Measurements from ENCODE around the gene KCNG2. TPM values are rescaled to one million over a fixed set of nuclear protein-coding genes. Genes with fewer than 3 reads are reported as not detected.

The KCNG2 gene
- polyA plus RNA-seq, 1 donor = 0.46 TPM

- DNase-seq (ENCODE audit: low read depth) = no peak
Observed at GRCh38 chr18:79923896-79924585, 126.3 kb downstream of the KCNG2 start.

GRCh38 chr18:79924814-79925731, 127.3 kb downstream of the KCNG2 start:
- no peak for DNase-seq (ENCODE audit: low read depth)

GRCh38 chr18:79926306-79926705, 128.6 kb downstream of the KCNG2 start:
- no peak for DNase-seq (ENCODE audit: low read depth)

- no peak for DNase-seq (ENCODE audit: low read depth)
Observed at GRCh38 chr18:79926715-79927606, 129.2 kb downstream of the KCNG2 start.

- DNase-seq (ENCODE audit: low read depth) = no peak
Observed at GRCh38 chr18:79927607-79928562, 130.1 kb downstream of the KCNG2 start.

GRCh38 chr18:79928563-79928960, 130.8 kb downstream of the KCNG2 start:
- DNase-seq (ENCODE audit: low read depth) = no peak

- DNase-seq (ENCODE audit: low read depth) = no peak
Observed at GRCh38 chr18:79930020-79930642, 132.4 kb downstream of the KCNG2 start.

GRCh38 chr18:79931475-79931874, 133.7 kb downstream of the KCNG2 start:
- DNase-seq (ENCODE audit: low read depth) = no peak

GRCh38 chr18:79932907-79933306, 135.2 kb downstream of the KCNG2 start:
- DNase-seq (ENCODE audit: low read depth) = no peak

- DNase-seq (ENCODE audit: low read depth) = no peak
Observed at GRCh38 chr18:79933765-79934164, 136.0 kb downstream of the KCNG2 start.

GRCh38 chr18:79934311-79935097, 136.8 kb downstream of the KCNG2 start:
- no peak for DNase-seq (ENCODE audit: low read depth)

GRCh38 chr18:79935098-79935480, 137.4 kb downstream of the KCNG2 start:
- DNase-seq (ENCODE audit: low read depth) = no peak

- no peak for DNase-seq (ENCODE audit: low read depth)
Observed at GRCh38 chr18:79935499-79935898, 137.8 kb downstream of the KCNG2 start.

GRCh38 chr18:79935925-79936324, 138.2 kb downstream of the KCNG2 start:
- DNase-seq (ENCODE audit: low read depth) = no peak

- DNase-seq (ENCODE audit: low read depth) = no peak
Observed at GRCh38 chr18:79936641-79937040, 138.9 kb downstream of the KCNG2 start.

- DNase-seq (ENCODE audit: low read depth) = no peak
Observed at GRCh38 chr18:79937103-79937860, 139.5 kb downstream of the KCNG2 start.

- DNase-seq (ENCODE audit: low read depth) = no peak
Observed at GRCh38 chr18:79938196-79938595, 140.5 kb downstream of the KCNG2 start.

- DNase-seq (ENCODE audit: low read depth) = no peak
Observed at GRCh38 chr18:79939096-79939495, 141.4 kb downstream of the KCNG2 start.

Measured in forelimb muscle (tissue), 1 donor.